Measurements from ENCODE around the gene HSD17B11.
"Not testable (repeated sequence)": the region's sequence is repeated elsewhere in the genome, so short reads cannot be mapped to it uniquely, and the experiment has no call there.

HSD17B11 gene

DNA sequence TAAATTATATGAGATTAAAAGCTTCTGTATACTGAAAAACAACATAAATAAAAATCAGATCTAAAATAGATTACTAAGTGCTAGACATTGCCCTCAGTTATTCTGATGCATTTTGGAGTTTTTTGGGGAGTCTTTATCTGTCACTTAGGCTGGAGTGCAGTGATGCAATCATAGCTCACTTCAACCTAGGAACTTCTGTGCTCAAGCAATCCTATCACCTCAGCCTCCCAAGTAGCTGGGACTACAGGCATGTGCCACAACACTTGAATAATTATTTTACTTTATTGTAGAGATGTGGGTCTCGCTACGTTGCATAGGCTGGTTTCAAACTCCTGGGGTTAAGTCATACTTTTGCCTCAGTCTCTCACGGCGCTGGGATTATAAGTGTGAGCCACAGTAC, 31.7 kb downstream of the HSD17B11 start:
- DNase-seq (ENCODE audit: low read depth, low spot score), result no peak

DNA sequence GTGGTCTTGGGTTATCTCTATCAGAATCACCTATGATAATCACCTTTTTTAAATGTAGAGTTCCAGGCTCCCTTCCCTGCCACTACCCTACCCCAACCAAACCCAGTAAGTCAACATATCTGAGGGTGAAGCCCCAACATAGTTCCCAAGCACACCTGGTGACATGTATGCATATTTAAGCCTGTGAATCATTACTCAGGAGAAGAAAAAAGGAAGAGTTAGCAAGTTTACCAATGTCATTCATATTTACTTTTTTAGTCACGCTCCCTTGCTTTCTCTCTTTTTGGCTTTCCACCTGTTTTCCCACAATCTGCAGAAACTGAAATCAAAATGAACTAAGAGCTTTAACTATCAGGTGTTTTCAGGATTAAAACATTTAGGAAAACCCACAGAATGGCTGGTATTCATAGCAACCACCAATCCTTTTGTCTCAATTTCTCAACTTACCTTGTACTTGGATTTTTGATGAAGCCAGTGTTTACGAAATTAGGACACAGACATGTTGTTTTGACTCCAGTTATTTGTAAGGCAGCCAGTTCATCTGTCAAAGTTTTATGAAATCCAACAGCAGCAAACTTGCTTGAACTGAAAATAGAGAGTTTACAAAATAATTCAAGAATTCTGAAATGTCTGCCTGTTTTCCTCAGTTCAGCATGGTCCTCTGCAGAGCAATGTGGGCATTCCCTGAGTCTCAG, 34.0 kb downstream of the HSD17B11 start:
- no peak for DNase-seq (ENCODE audit: low read depth, low spot score)

DNA sequence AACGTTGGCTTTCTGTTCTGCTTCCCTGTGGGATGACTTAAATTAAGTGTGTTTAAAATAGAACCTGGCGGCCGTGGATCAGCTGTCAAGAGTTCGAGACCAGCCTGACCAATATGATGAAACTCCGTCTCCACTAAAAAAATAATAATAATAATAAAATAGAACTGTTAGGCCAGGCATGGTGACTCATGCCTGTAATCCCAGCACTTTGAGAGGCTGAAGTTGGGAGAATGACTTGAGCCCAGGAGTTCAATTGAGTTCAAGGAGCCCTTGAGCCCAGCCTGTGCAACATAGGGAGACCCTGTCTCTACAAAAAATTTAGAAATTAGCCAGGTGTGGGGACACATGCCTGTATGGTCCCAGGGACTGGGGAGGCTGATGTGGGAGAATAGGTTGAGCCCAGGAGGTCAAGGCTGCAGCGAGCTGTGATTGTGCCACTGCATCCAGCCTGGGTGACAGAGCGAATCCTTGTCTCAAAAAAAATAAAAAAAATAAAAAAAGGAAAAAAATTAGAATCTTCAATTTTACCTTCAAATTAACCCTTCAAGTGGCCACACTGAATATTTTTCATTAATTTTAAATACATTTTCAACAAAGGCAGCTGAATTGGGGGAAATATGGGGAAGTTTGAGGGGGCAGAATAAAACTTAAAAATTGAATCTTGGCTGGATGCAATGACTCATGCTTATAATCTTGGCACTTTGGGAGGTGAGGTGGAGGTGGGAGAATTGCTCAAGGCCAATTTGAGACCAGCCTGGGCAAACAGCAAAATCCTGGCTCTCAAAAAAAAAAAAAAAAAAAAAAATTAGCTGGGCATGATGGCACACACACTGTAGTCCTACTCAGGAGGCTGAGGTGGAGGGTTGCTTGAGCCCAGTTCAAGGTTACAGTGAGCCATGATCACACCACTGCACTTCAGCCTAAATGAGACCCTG, 36.6 kb downstream of the HSD17B11 start:
- DNase-seq (ENCODE audit: low read depth, low spot score), result no peak

DNA sequence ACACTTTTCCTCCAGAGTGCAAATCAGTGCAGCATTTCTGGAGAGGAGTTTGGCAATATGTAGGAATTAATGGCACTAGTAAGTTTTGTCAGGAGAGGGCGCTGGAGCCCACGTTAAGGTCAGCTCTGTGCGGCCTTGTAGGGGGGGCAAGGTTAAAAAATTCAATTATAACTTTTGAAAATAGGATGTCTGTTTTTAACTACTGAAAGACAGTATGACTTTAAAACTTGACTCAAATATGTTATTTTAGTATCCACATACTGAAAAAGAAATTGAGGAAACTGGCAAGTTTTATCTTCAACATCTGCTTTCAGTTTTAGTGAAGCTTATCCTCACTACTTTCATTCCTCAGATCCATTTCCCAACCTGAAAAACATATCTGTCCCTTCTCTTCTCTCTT, 37.4 kb downstream of the HSD17B11 start:
- peak; percentile 40 for DNase-seq (ENCODE audit: low read depth, low spot score)

DNA sequence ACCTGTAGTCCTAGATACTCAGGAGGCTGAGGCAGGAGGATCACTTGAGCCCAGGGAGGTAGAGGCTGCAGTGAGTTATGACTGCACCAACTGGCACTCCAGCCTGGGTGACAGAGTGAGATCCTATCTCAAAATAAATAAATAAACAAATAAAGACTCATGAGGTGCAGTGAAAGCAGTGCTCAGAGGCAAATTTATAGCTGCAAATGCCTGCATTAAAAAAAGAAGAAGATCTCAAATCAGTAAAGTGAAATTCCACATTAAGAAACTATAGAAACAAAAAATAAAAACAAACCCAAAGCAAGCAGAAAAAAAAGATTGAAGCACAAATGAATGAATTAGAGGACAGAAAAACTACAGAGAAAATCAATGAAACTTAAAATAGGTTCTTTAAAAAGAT, 45.8 kb downstream of the HSD17B11 start:
- DNase-seq (ENCODE audit: low read depth, low spot score), result no peak

DNA sequence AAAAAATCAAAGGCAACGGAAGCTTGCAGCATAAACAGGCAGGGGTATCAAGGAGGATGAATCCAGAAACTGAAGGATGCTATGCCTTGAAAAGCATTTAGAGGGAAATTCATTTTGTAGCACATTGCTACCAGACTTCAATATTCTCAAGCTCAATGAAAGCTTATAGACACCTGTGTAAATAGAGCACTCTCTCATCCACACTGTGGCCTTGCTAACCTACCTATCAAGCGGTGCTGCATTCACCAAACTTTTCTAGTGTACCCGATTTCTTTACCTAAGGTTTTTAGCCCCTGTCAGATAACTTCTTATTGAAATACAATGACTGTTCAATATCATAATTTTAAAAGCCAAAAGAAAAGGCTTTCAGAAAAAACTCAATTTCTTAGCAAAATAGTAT, 48.1 kb downstream of the HSD17B11 start:
- DNase-seq (ENCODE audit: low read depth, low spot score), result no peak

DNA sequence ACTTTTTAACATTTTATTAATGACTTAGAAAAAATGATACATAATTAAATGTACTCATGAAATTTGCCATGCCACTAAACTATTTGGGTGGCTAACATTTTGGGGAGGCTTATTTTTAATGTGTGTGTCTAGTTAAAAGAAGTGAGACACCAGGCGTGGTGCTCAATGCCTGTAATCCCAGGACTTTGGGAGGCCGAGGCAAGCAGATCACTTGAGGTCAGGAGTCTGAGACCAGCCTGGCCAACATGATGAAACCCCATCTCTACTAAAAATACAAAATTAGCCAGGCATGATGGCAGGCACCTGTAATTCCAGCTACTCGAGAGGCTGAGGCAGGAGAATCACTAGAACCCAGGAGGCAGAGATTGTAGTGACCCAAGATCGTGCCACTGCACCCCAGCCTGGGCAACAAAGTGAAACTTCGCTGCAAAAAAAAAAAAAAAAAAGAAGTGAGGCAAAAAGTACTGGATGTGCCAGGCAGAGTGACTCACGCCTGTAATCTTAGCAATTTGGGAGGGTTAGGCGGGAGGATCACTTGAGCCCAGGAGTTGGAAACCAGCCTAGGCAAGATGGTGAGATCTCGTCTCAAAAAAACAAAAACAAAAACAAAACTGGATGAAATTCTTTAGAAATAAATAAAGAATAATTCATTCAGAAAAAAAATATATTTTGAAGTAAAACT, 48.9 kb downstream of the HSD17B11 start:
- not testable (repeated sequence) for DNase-seq (ENCODE audit: low read depth, low spot score)

DNA sequence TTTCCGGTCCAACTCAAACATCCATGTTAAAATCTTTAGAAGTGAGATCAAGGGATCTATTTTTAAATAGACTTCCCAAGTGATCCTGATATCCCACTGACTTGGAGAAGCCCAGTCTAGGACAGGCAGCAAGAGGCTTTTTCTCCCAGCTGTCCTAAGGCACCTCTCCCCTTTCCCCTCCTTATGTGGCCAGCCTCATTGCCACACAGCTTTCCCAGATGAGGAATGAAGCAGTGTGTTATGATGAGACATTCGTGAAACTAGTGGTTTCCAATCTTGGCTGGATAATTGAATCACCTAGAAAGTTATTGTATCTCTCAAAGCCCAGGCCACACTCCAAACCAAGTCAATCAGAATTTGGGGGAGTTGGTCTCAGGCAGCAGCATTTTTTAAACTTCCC, 51.5 kb downstream of the HSD17B11 start:
- DNase-seq (ENCODE audit: low read depth, low spot score), result no peak

DNA sequence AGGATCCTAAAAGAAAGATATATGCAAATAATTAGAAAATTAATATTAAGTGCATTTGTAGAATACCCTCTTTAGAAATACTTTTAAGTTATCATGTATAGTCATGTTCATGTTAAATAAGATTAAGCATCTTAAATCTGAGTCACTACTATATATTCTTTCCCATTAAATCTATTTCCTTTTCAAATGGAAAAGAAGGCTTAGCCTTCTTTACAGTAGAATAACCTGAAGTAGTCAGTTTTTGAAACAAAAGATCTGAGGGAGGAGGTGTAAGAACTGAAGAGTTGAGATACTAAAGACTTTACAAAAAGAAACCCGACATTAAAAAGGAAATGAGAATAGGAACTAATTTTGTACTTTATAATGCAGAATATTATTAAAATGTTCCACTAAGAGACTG, 53.6 kb downstream of the HSD17B11 start:
- no peak for DNase-seq (ENCODE audit: low read depth, low spot score)

DNA sequence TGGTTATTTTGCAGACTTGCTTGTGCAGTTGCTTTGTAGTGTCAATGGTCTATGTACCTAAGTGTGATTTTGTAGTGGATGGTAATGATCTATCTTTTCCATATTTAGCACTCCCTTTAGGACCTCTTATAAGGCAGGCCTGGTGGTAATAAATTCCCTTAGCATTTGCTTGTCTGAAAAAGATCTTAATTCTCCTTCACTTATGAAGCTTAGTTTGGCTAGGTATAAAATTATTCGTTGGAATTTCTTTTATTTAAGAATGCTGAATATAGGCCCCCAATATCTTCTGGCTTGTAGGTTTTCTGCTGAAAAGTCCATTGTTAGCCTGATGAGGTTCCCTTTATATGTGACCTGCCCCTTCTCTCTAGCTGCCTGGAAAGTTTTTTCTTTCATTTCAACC, 57.7 kb downstream of the HSD17B11 start:
- DNase-seq (ENCODE audit: low read depth, low spot score), result no peak

DNA sequence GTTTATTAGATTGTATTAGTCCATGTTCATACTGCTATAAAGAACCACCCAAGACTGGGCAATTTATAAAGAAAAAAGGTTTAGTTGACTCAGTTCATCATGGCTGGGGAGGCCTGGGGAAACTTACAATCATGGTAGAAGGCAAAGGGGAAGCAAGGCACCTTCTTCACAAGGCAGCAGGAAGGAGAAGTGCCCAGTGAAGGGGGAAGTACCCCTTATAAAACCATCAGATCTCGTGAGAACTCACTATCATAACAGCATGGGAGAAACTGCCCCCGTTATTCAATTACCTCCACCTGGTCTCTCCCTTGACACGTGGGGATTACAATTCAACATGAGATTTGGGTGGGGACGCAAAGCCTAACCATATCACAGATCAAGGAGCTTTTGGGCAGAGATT, 60.2 kb downstream of the HSD17B11 start:
- no peak for DNase-seq (ENCODE audit: low read depth, low spot score)

DNA sequence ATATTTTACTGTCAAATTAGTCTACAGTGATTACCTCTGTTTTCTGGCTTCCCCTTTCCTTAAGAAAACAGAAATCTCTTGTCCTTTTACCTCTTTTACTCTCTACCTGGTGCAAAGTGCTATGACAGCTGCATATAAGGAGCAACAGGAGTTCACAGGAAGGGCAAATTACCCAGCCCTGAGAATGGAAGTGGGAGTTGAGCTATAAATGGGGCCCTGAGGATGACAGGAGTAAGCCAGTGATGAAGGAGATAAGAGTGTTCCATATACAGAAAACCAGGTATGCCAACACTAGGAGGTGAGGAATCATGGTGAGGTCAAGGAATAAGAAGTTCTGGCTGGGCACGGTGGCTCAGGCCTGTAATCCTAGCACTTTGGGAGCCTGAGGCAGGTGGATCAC, 63.9 kb downstream of the HSD17B11 start:
- no peak for DNase-seq (ENCODE audit: low read depth, low spot score)

DNA sequence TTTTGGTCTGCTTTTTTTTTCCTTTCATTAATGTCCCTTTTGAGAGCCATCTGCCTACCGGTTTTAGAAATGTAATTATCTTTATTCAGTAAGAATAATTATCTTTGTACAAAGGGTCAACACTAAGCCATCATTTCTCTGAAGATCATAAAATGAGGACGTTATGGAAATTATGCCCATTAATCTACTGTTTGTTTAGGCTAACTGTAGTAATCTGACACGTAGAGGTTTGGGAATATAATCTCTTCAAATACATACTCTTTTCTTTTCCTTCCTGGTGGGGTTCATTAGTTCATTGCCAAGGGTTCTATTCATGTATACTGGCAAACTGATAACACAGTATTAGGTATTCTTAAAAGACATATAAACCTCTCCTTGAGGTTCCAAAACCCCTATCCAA, 64.5 kb downstream of the HSD17B11 start:
- DNase-seq (ENCODE audit: low read depth, low spot score), result no peak

DNA sequence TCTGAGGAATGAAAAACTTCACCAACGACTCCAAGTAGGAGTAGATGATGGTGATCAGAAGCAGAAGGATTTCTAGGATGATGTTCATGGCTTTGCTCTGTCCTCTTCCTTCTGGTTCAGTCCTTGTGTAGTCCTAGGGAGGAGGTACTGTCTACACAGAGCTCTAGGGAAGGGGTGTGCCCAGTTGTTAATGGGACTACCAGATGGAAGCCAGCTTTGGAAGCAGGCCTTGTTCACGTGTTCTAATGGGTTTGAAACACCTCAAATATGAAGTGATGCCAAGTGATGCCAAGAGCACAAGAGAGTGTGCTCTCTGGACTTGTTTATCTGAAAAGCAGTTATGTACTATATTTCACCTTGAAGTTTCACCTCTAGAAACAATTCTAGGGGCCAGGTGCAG, 68.2 kb downstream of the HSD17B11 start, which contains the start of gene HSD17B13:
TSS of gene HSD17B13 (minus strand) at position 129 of the 400 bp plus-strand sequence. CDS start at position 88, 41 bp downstream.
- DNase-seq (ENCODE audit: low read depth, low spot score), result no peak

DNA sequence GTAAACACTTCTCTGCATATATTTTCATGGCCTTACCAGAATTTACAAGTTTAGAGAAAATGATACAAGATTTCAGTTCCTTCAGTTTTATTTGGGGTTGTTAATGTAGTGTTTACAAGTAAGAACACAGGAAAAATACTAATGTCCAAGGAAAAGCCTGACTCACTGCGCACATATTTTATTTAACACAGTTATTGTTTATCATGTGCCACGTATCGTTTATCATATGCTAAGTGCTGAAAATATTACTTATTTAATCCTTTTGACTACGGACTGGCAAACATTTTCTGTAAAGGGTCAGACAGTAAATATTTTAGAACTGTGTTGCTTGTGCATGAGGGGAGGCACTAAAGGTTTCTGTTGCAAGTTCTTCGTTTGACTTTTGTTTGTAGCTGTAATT, 69.1 kb downstream of the HSD17B11 start:
- DNase-seq (ENCODE audit: low read depth, low spot score), result no peak

DNA sequence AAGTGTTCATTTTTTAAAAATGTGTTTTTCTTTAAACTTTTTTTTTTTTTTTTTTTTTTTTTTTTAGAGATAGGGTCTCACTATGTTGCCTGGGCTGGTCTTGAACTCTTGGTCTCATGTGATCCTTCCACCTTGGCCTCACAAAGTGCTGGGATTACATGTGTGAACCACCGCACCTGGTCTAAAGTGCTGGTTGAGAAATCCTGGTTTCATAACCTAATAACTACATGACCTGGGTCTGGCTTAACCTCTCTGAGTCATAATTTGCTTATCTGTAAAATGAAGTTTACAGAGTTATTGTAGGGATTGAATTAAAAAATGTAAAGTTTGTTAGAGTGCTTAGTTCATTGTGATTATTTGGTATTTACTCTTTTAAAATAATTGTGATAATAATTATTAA, 73.5 kb downstream of the HSD17B11 start:
- DNase-seq (ENCODE audit: low read depth, low spot score), result no peak

DNA sequence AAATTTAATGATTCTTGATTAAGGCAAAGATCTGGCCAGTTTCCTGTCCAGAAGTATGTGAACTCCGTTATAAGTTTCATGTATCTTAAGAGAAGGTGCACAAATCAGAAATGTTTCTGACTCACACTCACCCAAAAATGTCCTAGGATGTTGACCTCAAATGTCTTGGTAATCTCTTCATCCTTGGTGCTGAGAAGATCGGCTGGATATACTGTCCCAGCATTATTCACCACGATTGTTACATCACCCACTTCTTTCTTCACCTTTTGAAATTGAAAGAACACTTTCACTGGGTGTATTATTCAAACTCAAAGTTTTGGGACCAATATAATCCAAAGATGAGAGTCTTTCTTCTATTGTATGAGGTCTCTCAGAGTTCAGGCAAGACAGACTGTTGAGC, 74.0 kb downstream of the HSD17B11 start:
- DNase-seq (ENCODE audit: low read depth, low spot score), result no peak

DNA sequence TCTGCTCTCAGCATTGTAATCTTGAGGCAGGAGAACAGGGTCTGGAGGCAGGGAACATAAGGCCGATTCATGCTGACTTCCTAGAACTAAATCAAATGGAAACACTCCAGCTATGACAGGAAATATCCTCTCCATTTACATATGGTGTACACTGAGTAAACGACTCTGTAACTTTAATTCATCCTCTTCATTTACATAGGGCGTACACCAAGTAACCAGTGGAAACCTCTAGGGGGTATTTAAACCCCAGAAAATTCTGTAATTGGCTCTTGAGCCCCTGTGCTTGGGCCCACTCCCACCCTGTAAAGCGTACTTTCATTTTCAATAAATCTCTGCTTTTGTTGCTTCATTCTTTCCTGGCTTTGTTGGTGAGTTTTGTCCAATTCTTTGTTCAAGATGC, 76.0 kb downstream of the HSD17B11 start:
- DNase-seq (ENCODE audit: low read depth, low spot score), result not testable (repeated sequence)

DNA sequence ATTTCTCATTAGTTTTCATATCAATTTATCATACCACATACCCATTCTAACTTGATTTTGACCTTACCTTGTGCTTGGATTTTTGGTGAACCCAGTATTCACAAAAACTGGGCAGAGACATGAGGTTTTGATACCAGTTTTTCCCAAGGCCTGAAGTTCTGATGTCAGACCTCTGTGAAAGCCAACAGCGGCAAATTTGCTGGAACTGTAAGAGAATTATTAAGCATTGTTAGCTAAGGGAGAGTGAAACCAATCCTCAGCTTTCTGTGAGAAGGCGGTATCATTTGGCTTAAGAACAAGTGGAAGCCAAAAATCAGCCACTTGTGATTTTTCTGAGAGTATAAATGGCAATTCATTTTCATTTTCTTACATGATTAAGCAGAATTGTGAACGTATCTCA, 77.2 kb downstream of the HSD17B11 start:
- no peak for DNase-seq (ENCODE audit: low read depth, low spot score)

DNA sequence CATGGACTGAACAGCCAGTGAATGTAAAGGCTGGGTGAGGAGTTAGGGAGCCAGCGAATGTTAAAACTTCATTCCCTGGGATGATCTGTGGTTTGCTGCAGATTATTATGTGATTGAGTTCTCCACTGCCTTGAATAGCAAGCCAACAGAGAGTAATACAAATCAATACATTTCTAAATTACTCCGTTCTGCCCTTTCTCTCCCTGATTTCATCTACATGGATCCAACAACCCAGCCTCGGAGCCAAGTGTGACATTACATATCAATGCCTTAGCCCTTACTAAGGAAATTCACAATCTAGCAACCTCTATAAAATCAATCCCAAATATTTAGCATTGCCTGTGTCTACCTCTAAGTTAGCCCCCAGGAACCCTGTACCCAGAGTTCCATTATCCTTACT, 79.3 kb downstream of the HSD17B11 start:
- no peak for DNase-seq (ENCODE audit: low read depth, low spot score)

DNA sequence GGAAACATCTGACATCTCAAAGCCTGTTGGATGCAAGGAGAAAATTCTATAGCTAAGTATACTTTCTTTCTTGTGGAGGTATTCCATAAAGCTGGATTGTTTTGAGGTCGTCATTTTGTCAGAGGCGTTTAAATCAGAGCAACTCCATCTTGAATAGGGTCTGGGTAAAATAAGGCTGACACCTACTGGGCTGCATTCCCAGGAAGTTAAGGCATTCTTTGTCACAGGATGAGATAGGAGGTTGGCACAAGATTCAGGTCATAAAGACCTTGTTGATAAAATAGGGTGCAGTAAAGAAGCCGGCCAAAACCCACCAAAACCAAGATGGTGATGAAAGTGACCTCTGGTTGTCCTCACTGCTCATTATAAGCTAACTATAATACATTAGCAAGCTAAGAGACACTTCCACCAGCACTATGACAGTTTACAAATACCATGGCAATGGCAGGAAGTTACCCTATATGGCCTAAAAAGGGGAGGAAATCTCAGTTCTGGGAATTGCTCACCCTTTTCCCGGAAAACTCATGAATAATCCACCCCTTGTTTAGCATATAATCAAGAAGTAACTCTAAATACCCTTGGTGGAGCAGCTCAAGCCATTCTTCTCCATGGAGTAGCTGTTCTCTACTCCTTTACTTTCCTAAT, 80.2 kb downstream of the HSD17B11 start:
- DNase-seq (ENCODE audit: low read depth, low spot score), result no peak

DNA sequence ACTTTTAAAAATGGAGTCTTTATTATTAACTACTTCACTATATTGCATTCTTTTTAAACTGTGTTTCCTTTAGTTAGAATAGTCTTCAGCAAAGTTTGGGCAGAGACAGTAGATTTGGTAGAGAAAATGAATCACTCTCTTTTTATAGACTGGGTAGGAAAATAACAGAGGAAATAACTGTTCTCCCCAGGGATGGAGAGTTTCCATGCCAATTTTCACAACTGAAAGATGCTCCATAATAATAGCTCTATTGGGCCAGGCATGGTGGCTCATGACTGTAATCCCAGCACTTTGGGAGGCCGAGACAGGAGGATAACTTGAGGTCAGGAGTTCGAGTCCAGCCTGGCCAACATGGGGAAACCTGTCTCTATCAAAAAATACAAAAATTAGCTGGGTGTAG, 81.4 kb downstream of the HSD17B11 start:
- no peak for DNase-seq (ENCODE audit: low read depth, low spot score)
